ENCODE data around the gene GRID2.

GRID2 gene

DNA sequence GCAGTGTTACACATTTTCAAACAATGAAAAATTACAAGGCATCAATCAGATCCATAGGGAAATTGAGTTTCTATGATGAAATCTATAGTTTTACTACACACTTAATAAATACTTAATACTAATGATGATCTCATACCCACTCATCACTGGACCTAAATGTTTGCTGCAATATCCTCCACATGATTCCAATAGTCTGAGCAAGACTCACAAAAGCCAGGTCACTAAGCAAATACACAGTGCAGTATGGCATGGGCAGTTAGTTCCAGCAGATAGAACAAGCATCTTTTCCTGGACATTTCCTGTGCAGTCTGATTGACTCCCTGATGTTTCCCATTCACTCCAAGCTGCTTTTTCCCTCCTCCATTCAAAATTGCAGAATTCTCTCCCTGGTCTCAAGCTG lies 1415.8 kb downstream of the GRID2 start:
- DNase-seq, result no peak

- no peak for DNase-seq
Observed at GRCh38 chr4:93722446-93722845, 1418.7 kb downstream of the GRID2 start.

DNA sequence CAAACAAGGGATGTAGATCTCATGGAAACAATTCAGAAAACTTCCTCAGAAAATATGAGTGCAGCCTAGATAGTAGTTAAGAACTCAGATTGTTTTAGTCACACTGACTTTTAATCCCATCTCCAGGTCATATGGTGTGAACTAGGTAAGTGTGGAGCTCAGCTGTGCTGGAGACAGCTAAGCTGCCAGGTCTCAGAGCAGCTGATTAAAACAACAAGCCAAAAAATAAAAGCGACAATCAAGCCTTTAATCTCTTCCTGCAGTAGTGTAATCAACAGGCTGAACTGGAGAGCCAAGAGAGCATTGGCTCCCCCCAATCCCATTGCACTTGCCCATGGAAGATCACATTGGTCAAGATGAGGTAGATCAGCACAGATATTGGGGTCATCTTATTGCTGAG lies 1426.5 kb downstream of the GRID2 start:
- DNase-seq, result no peak

GRCh38 chr4:93730760-93731159 lies 1427.0 kb downstream of the GRID2 start:
- no peak for DNase-seq

DNA sequence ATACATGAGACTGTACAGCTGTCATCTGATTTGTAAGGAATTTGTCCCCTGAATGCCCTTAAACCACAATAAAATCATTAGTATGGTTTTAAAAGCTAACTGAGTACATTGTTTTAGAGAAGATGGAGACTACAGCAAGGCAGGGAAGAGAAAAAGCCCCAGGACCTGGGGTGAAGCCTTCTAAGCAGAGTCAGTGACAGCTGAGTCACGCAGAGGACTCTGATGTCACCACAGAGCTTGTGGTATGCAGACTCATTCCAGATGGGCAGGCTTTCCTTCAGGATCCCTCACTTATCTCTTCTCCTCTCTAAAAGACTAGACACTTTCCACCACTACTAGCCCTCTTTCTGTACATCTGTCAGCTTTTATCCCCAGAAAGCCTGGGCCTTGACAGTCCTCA lies 1427.7 kb downstream of the GRID2 start:
- peak; percentile 67 for DNase-seq

DNA sequence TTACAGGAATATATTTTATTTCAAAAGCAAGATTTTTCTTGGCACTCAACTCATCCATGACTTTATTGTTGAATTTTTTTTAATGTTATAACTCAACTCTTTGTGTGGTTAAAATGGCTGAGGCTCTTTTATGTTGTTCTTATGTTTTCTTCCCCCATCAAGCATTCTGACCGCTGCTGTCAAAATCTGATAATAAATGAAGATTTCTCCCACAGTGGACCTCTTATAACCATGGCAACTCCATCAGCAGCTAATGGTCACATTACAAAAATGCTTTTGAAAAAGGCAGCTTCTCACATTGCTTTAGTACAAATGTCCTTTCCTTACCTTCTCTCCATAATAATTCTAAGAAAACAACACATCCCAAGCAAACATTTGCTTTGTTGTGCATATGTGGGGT lies 1428.7 kb downstream of the GRID2 start:
- DNase-seq, result no peak

DNA sequence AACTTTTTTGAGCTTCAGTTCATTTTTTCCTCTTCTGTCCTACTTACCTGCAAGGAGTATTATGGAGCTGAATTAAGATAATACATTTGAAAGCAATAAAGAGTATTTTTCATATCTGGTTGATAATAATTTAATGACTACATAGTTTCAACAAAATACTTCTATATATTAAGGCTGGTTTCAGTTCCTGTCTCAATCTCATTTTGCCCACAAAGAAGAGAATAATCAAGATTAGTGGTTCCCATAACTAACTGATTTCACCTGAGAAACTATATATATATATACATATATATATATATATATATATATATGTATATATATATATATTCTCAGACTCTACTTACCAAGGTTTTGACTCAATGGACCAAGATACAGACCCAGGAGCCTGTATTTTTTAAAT lies 1437.1 kb downstream of the GRID2 start:
- no peak for DNase-seq

DNA sequence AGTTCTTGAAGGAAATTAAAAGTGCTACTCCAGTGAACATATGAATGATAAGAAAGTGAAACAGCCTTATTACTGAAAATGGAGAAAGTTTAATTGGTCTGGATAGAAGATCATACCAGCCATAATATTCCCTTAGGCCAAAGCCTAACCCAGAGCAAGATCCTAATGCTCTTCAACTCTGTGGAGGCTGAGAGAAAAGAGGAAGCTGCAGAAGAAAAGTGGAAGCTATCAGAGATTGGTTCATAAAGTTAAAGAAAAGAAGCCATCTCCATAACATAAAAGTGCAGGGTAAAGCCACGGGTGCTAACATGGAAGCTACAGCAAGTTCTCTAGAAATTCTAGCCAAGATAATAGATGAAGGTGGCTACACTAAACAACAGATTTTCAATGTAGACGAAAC lies 1439.3 kb downstream of the GRID2 start:
- no peak for DNase-seq

DNA sequence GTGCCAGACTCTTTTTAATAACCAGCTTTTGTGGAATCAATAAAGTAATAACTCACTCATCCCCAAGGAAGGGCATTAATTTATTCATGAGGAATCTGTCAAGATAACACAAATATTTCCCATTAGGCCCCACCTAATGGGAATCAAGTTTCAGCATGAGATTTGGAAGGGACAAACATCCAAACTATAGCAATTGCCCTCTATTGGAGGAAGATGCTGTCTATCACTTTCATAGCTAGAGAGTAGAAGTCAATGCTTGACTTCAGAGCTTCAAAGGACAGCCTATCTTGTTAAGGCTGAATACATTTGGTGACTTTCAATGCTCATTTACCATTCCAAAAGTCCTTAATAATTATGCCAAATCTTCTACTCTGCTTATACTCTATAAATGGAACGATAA lies 1439.9 kb downstream of the GRID2 start:
- DNase-seq, result no peak

DNA sequence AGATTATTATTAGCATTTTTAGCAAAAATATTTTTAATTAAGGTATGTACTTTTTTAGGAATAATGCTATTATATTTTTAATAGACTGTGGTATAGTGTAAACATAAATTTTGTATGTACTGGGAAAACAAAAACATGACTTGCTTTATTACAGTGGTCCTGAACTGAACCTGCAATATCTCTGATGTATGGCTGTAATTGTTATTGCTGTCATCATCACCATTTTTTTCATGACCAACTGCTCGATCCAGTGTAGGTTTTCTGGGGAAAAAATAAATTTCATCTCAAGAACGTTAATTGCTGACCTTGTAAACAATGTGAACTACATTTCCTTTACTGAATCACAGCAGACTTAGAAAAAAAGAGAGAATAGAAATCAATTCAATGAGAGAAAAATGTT lies 1441.2 kb downstream of the GRID2 start:
- no peak for DNase-seq

DNA sequence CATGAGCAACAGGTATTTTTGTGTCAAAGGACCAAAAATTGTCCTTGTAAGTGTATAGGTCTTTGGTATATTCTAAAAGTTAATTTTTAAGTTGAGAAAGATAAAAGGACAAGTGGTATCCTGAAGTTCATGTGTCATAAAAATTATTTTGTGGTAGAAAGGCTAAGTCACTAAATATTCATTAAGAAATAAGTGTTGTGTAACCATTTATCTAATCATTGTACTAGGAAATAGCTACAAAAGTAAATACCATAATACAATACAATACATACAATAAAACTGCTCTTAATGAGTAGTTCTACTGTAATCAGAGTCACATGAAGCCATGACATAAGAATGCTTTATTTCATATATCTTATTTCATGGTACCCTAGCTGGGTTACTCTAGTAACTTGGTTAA lies 1442.3 kb downstream of the GRID2 start:
- DNase-seq, result no peak

DNA sequence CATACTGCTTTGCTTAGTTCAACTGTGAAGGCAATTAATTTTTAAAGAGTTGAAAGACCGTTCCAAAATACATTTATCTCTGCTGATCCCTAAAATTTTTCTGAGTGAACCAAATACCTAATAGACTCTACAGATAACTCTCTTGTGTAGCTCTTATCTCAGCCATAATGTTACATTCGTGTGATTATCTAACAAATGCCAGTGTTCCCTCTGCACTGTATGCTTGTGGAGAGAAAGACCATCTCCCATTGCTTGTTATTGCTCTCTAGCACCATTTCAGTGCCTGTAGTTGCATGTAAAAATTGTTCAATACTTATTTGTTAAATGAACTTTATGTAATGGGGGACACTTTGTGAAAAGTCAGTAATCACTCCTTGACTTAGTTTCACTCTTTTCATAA lies 1443.5 kb downstream of the GRID2 start:
- DNase-seq, result no peak

DNA sequence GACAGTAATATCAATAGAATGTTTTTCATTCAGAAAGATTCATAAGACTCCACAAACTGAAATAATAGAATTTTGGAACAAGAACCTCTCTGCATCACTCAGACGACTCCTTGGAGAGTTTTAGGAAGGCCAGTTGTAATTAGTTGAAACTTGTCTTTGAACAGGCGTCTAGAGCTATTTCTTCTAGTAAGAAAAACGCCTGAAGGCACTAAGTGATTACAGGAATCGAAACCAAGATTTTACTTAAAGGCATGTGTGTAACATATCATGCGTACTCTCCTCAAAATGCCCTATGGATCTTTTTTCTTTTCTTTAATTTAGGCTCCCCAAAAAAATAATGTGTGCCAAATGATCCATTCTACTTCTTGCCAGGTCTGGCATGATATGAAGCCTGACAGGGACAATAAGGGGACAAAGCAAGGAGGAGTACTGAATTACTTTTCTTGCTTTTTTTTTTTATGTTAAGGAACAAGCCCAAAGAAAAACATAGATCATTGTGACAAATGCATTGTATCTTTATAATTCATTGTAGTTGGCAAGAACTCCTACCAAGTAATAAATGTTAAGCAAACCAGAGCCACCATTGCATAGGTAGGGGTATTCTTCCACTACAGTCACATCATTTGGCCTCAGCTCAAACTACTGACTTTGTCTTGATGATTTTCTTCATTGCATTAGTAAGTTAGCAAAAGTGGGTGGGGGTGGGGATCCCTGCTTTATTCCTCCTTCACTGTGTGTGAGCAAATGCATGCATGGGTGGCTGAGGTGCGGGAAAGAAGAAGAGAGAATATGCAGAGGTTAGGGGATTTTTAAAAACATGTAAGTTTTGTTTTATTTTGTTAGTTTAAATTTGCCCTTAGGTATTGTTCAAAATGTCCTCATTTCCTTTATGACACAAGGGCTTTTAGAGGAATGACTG lies 1444.9 kb downstream of the GRID2 start:
- no peak for DNase-seq

- DNase-seq, result no peak
Observed at GRCh38 chr4:93749292-93749761, 1445.6 kb downstream of the GRID2 start.

GRCh38 chr4:93751411-93751810 lies 1447.6 kb downstream of the GRID2 start:
- no peak for DNase-seq

DNA sequence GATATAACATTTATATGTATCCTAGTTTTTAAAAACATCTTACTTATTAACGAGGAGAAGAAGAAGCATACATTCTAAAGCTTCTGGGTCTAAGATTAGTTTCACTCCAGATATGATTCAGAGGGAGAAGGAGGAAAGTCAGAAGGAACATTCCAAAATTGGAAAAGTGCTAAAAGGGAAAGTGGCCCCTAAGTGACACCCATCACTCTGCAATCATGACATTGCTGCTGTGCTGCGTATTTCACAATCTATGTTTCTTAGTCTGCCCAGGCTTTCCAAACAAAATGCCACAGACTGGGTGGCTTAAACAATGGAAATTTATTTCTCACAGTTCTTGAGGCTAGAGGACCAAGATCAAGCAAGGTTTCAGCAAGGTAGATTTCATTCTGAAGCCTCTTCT lies 1452.3 kb downstream of the GRID2 start:
- DNase-seq, result no peak

GRCh38 chr4:93759506-93759905 lies 1455.7 kb downstream of the GRID2 start:
- no peak for DNase-seq

DNA sequence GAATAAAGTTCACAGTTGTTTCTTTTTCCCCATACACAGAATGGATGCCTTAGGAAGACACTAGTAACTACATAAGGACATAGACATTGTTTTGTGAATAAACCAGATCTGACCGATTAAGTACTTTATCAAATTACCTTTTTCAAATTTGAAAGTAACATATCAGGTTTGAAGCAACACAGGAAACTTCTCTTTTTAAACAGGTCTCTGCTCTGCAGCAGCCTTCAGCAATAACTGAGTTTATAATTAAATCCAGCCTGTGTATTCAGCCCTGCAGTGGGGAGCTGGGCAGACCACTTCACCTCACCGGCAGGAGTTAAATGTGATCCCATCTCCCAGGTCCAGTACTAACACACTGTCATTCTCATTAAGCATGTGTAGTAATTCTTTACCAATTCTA lies 1456.5 kb downstream of the GRID2 start:
- DNase-seq, result no peak

GRCh38 chr4:93761286-93761685 lies 1457.5 kb downstream of the GRID2 start:
- DNase-seq, result no peak

GRCh38 chr4:93764639-93765246 lies 1461.0 kb downstream of the GRID2 start:
- DNase-seq, result peak; percentile 36

DNA sequence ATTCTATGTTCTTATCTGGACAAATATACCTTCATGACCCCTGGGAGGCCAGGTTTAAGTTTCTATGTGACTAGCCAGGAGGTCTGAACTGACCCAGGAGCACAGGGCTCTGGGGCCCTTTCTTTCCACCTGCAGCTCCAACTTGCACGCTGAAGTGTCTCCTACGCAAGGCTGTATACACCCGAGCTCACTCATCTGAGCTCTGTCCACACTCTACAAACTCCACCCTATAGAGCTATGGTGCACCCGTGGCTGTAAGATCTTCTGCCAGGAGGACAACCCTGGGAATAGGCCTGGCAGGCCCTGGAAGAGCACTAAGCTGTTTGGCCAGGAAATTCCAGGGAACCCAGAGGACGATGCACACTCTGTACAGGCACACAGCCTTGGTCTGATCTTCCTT lies 1464.2 kb downstream of the GRID2 start:
- DNase-seq, result no peak

DNA sequence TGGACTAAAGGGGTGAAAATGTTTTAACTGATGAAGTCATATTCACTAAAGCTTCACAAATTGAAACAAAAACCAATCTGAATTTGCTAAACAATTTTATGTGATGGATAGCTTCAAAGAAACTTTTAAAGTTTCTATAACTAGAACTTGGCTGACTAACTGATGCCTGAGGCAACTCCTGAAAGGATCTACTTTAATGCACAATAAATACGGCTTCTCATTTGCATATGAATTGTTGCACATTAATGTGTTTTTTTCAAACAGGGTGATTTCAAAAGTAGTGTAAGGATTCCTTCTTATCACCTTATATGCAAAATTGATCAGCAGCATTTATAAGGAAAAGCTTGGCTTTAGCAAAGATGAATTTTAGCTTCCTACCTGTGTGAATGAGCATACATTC lies 1466.4 kb downstream of the GRID2 start:
- no peak for DNase-seq

DNA sequence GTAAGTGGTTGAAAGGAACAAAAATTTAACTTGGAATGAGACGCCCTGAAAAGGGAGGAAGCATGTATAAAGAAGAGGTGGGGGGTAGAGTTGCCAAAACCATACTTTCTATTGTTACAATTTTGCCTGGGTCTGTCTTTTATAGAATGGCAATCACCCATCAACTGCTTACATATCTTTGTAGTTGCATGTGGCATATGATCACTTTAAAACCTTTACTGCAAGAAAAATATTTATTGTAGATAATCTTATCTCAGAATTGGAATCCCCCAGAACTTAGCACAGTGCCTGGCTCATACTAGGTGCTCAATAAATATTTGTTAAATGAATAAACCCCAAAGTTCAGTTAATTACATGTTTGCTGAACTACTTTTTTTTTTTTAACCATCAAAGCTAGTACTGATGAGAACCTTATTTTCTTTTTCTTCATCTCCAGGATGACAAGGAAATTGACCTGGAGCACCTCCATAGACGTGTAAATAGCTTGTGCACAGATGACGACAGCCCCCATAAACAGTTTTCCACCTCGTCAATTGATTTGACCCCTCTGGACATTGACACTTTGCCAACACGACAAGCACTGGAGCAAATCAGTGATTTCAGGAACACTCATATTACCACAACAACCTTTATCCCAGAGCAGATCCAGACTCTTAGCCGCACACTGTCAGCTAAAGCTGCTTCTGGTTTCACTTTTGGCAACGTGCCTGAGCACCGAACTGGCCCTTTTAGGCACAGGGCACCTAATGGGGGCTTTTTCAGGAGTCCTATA lies 1468.1 kb downstream of the GRID2 start:
- no peak for DNase-seq

DNA sequence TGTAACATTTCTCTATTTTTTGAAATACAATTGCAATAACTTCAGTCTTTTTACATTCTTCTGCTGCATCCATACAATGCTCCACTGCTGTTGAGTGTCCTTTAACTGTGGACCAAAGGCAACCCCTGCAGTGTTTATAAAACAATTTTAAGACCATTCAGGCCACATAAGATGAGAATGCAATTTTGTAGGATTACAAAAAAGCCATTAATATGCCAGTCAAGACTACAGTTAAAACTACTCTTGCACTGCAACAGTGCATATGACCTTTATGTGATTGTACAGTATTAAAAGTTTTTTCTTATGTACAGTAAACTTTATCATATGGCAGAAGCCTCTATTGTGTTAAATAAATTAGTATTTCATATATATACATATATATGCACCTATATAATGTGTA lies 1469.1 kb downstream of the GRID2 start:
- DNase-seq, result no peak
